HG03135 (cell line): Measurements from ENCODE around the gene SPAG4.

Experiments
- ATAC-seq: cut with Tn5 transposase; IDR thresholded peaks from one replicate; pipeline ENCODE4 v1.9.1; 2021; ENCODE audit warnings: mild to moderate bottlenecking, moderate library complexity; ENCODE audit not compliant: unreplicated experiment

The SPAG4 gene

GRCh38 chr20:35598899-35599775, 16.5 kb upstream of the SPAG4 start:
- no peak for ATAC-seq

GRCh38 chr20:35599776-35600120, 15.9 kb upstream of the SPAG4 start:
- ATAC-seq = no peak

- no peak for ATAC-seq
Observed at GRCh38 chr20:35600176-35600992, 15.2 kb upstream of the SPAG4 start.

- peak; percentile 63 for ATAC-seq
Observed at GRCh38 chr20:35600993-35601973, 14.3 kb upstream of the SPAG4 start.

- ATAC-seq = no peak
Observed at GRCh38 chr20:35601990-35602389, 13.6 kb upstream of the SPAG4 start.

GRCh38 chr20:35602851-35603495, 12.7 kb upstream of the SPAG4 start:
- no peak for ATAC-seq

- no peak for ATAC-seq
Observed at GRCh38 chr20:35603695-35604448, 11.8 kb upstream of the SPAG4 start.

GRCh38 chr20:35604449-35604747, 11.2 kb upstream of the SPAG4 start:
- ATAC-seq = no peak

GRCh38 chr20:35606127-35606526, 9.5 kb upstream of the SPAG4 start:
- ATAC-seq = no peak

- no peak for ATAC-seq
Observed at GRCh38 chr20:35607003-35607735, 8.5 kb upstream of the SPAG4 start.

GRCh38 chr20:35610833-35611427, 4.7 kb upstream of the SPAG4 start:
- no peak for ATAC-seq

- ATAC-seq = no peak
Observed at GRCh38 chr20:35611482-35611881, 4.1 kb upstream of the SPAG4 start.

- ATAC-seq = no peak
Observed at GRCh38 chr20:35616465-35617396, 1.1 kb downstream of the SPAG4 start.

- ATAC-seq = no peak
Observed at GRCh38 chr20:35617397-35618262, 2.0 kb downstream of the SPAG4 start.

- no peak for ATAC-seq
Observed at GRCh38 chr20:35618263-35619131, 2.9 kb downstream of the SPAG4 start.
